Stimulated activated CD4-positive, alpha-beta T cell treated with anti-CD3 and anti-CD28 coated beads, Interleukin-1b, Interleukin-23, amount 100 ng/mL, for 1 hour (primary cell): ENCODE results near the gene STK40.
A peak's percentile ranks its signal among the peaks of the same experiment; 100 is the strongest.

ENCODE experiments used
- DNase-seq, 2 donors: peaks; one replicate each; pipeline ENCODE4 v3.0.0-alpha.2; 2020; ENCODE audit warnings: low read depth in 2 of 2

Gene STK40

DNA sequence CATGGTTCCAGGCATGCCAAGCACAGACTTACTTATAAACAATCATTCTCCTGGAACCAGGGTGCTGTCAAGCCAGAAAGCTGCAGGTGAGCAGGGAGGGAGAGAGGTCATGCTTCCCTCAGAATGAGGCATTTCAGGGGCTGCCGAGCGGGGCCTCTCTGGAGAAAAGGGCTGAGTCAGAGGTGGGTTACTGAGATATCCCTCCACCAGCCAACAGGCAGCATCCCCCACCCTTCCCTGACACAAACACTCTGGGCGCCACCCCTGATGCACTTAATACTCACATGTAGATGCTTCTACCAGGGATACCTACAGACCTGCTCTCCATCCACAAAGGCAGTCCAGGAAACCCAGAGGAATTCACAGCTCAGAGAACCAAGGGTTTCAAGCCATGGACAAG lies 13.1 kb downstream of the STK40 start:
- no peak for DNase-seq

DNA sequence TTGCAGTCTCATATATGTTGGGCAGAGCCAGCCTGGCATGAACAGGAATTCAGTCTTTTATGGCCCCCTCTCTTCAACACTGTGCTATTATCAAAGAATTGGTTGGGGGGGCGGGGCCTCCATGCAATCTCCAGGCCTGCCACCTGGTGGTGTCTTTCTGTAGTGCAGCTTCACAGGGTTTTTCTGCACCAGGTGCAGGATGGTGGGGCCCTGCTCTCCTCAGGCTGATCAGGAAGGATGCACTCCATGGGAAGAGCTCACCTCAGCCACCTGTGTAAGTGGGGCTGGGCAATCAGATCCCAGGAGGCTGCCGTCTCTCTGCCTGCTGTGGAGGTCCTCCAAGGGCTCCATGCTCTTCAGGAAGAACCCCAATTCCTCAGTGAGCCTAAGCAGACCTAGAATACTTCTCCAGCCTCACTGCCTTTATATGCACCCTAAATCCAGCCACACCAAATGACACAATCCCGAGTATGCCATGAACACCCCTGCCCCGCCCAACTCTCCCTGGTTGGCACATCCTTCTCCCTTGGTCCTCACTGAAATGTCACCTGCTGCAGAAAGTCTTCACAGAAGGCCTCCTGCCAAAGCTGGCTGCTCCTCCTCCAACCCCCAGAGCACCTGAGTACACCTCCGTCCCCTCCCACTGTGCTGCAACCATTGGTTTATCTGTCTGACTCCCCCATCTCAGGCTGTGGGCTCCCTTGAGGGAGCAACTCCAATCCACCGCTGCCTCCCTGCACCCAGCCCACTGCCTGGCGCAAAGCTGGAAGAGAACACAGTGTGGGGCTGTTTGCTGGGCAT lies 16.5 kb downstream of the STK40 start:
- peak; percentile 58 to 87 for DNase-seq

DNA sequence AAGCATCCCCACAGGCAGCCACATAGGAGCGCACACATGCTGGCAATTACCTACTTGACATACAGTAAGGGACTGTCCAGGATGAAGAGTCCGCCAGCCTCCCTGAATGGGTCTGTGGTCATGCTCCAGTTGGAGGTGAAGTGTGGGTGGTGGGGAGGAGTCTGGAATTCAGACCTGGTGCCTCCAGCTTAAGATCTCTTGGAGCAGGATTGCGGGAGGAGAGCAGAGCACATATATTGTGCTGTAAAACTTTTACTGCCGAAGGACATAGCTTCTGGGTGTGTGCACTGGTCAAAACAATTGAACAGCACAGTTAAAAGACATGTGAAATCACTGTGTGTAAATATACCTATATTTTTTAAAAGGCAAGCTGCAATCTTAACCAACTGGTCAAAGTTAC lies 17.9 kb downstream of the STK40 start:
- DNase-seq, result no peak

DNA sequence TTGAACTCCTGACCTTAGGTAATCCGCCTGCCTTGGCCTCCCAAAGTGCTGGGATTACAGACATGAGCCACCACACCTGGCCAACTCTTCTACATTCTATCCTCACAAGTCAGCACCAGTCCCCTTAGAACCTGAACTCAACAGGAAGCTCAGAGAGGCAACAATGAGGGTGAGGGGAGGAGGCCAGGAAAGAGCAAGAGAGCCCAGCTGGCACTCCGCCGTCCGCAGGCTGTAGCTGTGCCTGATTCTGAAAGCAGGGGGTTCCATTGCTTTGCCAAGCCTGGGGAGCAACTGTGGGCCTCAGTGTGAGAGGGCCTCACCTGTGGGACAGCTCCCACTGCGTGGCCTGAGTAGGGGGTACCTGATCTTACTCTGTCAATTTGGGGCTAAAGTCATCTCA lies 18.7 kb downstream of the STK40 start:
- DNase-seq, result no peak

DNA sequence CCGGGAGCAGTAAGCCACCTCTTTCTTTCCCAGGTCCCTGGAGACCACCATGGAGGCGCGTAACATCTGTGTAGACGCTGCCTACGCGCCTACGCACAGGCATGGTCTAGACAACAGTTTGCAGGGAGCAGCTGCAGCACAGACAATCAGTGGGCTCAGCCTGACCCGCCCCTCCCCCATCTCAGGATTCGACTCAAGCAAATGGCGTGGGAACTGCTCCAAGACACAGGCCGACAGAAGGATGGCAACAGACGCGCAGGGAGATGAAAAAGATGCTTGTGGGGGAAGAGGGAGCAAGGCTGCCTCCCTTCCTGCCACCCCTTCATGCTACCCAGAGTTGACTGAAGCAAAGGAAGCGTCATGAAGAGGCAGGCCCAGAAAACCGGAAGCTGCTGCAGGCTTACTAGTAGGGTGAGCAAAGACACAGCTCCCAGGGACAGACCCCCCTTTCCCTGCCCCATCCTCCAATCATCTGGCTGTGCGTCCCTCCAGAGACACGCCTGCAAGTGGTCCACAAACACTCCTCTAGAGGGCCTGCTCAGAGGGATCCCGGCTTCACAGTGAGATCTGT lies 19.5 kb downstream of the STK40 start:
- DNase-seq, result no peak

DNA sequence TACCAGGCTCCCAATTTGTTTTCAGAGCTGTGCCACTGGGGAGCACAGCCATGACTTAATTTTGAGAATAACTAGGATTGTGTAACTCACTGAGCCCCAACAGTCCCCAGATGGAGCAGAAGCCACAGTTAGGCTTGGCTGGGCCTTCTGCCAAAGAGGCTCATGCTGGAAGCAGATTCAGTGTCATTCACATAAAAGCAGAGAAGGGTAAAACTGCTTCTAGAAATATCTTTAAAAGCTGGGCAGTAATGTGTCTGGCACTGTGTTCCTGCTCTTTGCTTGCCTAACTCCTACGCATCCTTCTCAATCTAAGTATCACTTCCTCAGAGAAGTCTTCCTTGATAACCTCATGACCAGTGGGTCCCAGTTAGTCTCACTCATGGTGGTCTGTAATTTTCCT lies 20.3 kb downstream of the STK40 start:
- DNase-seq, result no peak

DNA sequence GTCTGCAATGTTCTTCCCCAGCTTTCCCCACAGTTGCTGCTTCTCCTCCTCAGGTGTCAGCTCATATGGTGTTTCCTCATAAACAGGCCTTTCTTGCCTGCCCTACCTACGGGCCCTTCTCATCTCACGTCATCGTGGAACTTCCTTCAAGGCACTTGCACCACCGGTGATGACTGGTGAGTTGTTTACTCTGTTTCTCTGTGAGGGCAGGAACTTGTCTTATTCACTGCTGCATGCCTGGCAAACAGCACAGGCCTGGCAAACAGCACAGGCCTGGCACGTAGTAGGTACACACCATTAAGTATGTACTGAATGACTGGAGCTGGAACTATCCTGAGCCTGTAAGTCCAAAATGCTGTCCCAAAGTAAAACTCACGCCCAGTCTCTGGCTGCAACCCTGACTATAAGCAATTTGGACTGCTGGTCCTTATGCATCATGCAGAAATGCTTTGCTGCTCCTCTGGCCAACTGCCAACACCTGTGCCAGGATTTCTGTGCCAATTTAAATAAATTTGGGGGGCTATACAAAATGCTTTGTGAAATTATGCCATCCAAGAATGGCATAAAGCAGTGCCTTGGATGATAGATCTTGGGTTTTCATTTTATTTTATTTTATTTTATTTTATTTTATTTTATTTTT lies 25.7 kb downstream of the STK40 start:
- DNase-seq, result no peak

DNA sequence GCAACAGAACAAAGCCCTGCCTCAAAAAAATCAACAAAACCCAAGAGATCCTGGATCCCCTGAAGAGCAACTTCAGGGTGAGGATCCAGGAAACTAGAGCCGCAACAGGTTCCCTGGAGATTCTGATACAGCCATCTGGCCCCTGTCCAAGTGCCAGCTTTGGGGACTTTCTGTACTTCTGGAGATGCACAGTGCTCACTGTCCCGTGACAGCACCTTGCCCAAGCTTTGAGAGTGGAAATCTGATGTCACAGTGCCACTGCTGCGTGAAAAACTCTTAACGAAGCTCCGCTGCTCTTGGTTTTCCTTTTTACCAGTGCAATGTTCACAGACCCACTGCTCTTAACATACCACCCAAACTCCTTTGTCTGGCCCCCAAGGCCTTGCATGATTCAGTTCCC lies 26.3 kb downstream of the STK40 start:
- no peak for DNase-seq

DNA sequence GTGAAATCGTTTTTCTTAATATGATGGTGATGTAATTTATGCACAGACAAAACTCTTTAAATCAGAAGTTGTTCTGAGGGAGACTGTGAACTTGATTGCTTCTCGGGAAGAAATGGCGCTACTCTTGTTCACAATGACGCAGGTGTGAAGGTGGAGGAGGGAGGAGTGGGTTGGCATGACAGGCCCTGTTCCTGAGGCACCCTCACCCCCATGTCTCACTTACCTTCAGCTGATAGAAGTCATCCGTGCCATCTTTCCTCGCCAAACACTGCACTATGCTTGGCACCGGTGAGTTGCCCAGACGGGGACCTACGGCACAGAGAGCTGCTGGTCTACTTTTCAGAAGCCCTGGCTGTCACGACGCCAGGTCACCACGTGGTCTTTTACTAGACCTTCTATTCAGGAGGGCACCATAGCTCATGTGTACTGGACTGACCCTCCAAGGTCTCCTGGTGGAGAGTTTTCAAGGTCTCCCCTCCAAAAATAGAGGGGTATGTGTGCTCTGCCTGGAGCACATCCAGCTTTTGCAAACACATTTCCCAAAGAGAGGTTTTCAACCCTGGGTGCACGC lies 27.1 kb downstream of the STK40 start:
- no peak for DNase-seq

DNA sequence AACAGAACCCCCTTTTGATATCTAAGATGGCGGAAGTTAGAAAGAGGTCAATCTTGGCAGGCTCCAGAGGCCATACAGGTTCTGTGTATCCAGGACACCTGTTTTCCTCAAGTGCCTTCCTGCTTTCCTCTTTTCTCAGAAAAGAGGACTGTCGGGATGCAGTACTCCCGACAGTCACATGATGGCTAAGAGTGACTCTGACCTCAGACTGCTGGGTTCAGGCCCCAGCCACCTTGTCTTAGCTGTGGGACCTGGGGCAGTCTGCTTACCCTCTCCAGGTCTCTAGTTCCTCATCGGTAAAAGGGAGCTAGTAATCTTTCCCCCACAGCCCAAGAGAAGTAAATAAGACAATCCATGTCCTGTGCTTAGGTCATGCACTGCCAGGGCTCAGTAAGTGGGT lies 29.9 kb downstream of the STK40 start:
- no peak for DNase-seq

DNA sequence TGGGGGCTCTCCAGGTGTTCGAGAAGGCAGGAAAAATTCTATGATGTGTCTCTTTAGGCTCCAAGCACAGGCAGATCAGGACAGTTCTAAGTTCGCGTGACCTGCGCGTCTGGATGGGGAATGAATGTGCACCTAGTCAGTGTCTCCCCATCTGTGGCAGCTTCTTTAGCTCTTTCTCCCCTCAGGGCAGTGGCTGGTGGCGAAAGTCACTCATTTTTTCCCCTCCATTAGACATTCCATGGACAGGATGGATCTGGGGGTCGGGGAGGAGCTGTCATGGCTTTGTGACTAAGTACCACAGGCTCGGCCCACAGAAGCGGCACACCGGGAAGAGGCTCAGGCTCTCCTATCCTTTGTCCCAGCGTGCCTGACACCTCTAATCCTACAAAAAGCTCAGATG lies 31.2 kb downstream of the STK40 start:
- no peak for DNase-seq

DNA sequence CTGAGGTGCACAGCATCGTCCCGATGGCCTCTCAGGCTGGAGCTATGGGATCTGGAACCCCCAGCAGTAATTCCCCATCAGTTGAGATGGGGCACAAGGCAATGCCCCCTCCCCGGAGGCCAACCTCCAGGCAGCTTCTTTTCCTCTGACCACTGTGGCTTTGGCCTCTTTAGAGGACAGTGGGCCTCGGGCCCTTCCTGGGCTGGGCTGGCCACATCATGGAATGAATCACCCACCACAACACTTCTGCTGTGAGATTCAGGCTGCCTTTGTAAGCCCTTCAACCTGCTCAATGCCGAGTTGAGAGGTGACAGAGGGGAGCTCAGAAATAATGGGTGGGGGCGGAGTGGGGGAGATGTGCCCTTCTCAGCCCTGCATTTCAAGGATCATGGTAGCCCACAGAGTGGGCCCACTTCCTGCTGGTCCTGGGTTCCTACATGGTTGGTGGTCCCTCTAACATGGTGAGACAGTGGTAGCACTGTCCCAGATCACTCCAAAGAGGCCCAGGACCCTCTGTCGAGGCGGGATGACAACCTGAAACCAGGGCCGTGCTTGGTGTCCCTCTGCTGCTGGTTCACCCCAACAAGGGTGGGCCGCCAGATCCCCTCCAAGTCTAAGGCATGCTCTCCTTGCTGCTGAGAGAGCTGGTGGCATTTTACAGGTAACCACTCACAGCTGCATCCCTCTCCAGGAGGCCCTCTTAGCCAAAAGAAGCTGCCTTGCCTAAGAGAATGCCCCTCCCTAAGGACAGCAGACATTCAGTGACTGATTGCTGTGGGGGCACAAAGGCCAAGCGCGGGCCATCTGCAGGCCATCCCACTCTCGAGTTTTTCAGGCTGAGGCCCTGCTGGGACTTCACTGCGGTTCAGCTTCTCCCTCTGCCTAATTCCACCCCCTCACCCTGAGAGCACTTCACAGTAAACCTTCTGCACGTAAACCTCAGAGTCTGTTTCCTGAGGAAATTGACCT lies 32.5 kb downstream of the STK40 start:
- DNase-seq, result no peak

DNA sequence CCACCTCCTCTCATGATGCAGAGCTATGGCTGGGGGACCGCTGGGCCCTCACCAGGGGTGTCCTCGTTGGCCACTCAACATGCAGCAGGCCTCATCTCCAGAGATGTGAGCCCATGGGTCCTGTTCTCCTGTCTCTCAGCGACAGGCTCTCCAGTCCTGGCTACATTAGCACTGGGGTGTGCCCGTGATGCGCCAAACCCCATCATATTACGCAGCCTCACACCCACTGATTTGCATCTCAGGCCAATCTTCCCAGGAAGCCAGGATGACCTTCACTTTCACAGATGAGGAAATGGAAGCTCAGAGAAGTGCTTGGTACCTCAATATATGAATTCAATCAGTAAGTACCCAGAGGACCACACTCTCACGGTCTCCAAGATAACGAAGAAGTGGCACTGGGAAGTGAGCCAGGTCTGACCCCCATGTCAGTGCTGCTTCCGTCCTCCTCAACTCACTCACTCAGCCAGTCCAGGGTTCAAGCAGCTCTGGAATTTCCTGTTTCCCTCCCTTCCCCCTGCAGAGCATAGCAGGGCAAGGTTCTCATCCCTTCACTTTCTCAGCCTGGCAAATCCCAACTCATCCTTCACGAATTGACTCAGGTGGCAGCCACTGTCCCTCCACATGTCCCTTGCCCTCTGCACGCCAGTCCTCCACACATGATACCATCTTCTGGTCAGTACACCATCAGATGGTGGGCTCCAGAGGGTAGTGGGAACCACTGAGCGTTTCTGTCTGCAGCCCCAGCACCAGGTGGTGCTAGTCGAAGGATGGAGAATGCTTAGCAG lies 33.4 kb downstream of the STK40 start:
- DNase-seq, result no peak

DNA sequence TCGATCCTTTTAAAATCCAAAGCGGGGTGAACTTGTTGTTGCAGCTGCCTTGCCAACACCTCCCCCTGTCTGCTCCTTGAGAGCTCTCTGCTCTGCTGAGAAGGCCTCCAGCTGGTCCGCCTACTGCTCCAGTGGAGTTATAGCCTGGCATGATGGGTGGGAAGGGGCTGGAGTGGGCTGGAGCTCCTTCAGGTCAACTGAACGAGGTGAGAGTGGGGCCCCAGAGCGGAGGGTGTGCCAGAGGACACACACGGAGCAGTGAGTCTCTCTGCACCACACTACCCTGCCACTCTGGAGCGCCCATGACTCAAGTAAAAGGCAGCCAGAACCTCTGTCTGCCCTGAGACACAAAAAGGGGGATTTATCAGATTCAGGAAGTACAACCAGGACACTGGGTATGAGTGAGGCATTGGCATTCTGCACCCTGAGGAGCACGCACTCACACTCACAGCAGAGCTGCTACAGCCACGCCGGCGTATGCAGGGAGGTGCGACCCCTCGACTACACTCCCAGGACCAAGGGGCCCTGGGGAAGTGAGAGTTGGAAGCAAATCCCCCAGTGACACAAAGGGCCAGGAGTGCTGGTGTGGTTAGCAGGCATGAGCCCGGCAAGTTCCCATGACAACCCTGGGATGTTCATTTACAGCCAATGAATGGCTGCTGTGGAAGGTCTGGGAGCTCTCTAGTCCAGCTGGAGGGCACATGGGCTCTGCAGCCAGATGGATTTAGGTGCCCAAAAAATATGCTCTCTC lies 34.3 kb downstream of the STK40 start:
- DNase-seq, result no peak

DNA sequence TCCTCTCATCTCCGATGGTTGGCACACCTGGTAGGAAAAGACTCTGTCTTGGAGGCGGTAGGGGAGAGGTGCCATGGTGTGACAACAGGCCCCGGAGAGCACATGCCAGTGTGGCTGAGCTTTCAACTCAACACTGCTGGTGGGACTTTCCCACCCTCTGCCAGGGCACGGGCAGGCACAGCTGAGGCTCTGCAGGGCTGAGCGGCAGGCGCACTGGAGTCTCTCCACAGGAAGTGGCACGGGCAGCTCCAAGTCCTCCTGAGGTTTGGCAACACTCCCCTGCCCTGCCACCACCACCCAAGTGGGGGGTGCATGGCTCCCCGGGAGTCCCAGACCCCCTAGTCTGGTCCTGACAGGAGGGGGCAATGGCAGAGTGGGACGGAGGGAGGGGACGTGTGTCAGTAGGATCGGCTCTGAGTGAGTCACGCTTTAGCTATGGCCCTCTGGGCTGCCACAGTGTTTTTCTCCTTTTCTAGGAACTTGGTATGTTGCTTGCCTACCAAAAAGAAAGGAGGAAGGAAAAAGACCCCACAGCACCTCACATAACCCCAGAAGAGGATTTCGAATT lies 35.0 kb downstream of the STK40 start:
- DNase-seq, result peak; percentile 19 to 23

DNA sequence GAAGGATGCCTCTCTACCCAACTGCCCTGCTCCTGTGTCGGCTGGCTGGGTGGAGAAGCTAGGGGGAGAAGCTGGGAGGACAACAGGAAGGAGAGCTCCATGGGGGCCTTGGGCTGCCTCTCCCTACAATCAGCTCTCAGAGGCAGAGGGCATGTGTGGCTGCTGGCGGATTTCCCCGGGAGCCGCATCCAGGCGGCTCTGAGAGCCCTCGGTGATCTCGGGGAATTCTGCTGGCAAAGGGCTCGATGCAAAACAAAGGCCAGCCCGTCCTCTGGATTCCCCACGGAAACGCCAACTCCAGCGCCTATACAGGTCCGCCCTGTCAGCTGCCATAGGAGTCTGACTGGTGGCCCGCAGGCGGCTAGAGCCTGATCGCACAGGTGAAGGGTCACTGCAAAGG lies 35.9 kb downstream of the STK40 start:
- DNase-seq, result no peak

DNA sequence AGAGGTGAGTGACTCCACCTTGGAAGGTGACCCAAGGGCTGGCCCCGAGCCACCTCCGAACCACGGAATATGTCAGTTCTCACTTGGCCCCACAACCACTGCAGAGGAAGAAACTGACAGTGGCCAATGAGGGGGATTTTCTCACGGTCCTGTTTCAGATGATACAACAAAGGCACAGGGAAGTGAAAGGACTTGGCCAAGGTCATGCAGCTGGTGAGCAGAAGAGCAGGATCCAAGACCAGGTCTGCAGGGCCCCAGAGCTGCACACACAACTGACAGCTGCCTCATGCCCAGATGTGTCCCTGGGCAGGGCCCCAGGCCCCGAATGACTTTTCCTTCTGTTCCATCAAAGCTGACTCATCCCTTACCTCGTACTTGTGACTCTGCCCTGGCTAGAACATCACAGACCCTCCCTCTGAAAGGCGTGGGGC lies 36.5 kb downstream of the STK40 start:
- DNase-seq, result no peak

DNA sequence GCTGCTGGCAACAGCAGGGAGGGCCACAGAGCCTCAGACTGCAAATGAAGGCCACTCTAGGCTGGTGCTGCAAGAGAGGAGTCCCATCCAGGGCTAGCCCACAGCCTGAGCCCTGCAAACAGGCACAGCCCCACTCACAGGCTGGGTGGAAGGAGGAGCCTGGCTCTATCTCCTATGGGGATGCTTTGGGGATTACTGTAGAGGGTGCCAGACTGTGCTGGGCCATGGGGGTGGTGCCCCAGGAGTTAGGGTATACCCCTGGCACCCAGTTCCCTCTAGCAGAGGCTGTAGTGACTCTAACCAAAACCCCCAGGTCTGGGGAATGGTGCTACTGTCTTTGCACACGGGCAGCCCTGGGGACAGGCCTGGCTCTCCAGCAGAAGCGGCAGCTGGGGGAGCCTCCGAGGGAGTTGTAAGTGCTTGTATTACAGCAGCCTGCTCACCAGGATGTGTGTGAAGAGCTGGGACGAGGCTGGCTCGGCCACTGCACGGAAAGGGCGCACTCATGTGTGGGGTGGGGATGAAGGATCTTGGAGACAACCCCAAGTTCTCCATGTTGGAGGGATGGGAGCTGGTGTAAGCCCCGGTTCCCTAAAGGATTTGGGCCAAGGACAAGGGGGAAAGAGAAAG lies 38.9 kb downstream of the STK40 start:
- no peak for DNase-seq

DNA sequence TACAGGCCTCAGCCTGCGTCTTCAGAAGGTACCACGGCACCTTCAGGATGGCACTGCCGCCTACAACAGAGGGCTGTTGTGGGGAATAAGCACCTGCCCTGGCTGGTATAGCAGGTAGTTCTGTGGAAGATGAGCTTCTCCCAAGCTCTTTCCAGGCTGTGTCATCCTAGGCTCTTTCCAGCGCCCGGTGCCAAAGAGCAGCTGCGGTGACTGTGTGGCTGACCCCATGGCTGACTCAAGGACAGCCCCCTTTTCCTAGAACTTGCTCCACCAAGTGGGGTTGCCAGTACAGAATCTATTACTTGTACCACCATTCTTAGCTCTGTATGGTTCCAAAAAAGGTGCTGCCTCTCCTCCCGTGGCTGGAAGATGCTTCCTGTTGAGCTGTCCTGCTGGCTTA lies 40.4 kb downstream of the STK40 start:
- no peak for DNase-seq

DNA sequence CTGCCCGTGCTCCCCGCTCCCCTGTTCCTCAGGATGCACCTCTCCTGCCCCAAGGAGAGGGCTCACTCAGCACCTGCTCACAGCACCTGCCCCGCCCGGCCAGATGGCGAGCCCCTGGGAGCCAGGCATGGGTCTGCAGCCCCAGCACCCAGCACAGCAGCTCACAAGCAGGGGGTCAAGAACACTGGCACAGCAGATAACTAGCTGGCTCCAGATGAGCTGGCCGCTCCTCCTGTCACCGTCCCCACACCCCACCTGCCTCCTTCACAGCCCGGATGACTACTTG lies 41.4 kb downstream of the STK40 start:
- no peak for DNase-seq
